B cell (primary cell): ENCODE measurements around the gene AP3M1. TPM values are rescaled to one million over a fixed set of nuclear protein-coding genes. Genes with fewer than 3 reads are reported as not detected.

Source experiments
- ATAC-seq: fragments of 200-7000 bp; cut with Tn5 transposase; one replicate; pipeline ENCODE4 v1.10.0; 2021; ENCODE audit warnings: low read depth, mild to moderate bottlenecking, moderate number of reproducible peaks, moderate library complexity
- CTCF ChIA-PET: fragments of 350-600 bp; sonication (Branson Sonifier 250); formaldehyde crosslinking; loops from one replicate; lab custom pipeline; 2021; ENCODE audit warnings: antibody characterized with exemption, inconsistent platforms; lab: Charles Lee
- POLR2A ChIA-PET: fragments of 350-600 bp; sonication (Branson Sonifier 250); formaldehyde crosslinking; loops from one replicate; lab custom pipeline; 2021; ENCODE audit warnings: antibody characterized with exemption; lab: Charles Lee
- DNase-seq: peaks from one replicate; pipeline ENCODE4 v3.0.0; 2013
- H2AFZ ChIP-seq: 2 replicates; pipeline ENCODE4 v1.6.1; 2012; ENCODE audit warnings: mild to moderate bottlenecking, low read depth, low read length; ENCODE audit not compliant: insufficient read depth, poor library complexity, severe bottlenecking
- H3K27ac ChIP-seq, 2 donors: 1 replicate in 1 of 2; 2 replicates in 1 of 2; pipeline ENCODE4 v1.5.1; 2012 to 2013; ENCODE audit warnings: low read length in 2 of 2, mild to moderate bottlenecking in 2 of 2, moderate library complexity in 1 of 2
- H3K27me3 ChIP-seq, 4 experiments: fragments of 200-600 bp in 1 of 4; sonication (generic) in 1 of 4; replicated peaks in 1 of 4; 1 replicate in 2 of 4; 2 replicates in 2 of 4; pipeline versions ENCODE4 v1.6.1 to v1.7.0; 2013 to 2016; ENCODE audit warnings: low read length in 3 of 4, mild to moderate bottlenecking in 2 of 4, mixed read lengths in 1 of 4, moderate library complexity in 1 of 4; ENCODE audit not compliant: insufficient read depth in 4 of 4, control insufficient read depth in 3 of 4; ENCODE audit errors: control extremely low read depth in 1 of 4
- H3K36me3 ChIP-seq, 2 experiments: replicated peaks in 1 of 2; 1 replicate in 1 of 2; 2 replicates in 1 of 2; pipeline versions ENCODE4 v1.6.1 to v1.7.1; 2013; ENCODE audit warnings: low read length in 1 of 2; ENCODE audit not compliant: insufficient read depth in 2 of 2, control insufficient read depth in 1 of 2; ENCODE audit errors: control extremely low read depth in 1 of 2, extremely low read depth in 1 of 2
- H3K4me1 ChIP-seq, 2 donors: fragments of 200-600 bp in 1 of 2; sonication (generic) in 1 of 2; 1 replicate in 1 of 2; 2 replicates in 1 of 2; pipeline versions ENCODE4 v1.5.1 to v1.6.1; 2013 to 2017; ENCODE audit warnings: low read length in 2 of 2; ENCODE audit not compliant: control insufficient read depth in 2 of 2, insufficient read depth in 2 of 2
- H3K4me2 ChIP-seq: replicated peaks from 2 replicates; pipeline ENCODE3; 2012; ENCODE audit warnings: mild to moderate bottlenecking, low read depth, low read length; ENCODE audit not compliant: poor library complexity, severe bottlenecking
- H3K4me3 ChIP-seq, 5 experiments: fragments of 200-600 bp in 1 of 5; sonication (generic) in 1 of 5; 1 replicate in 3 of 5; 2 replicates in 2 of 5; pipeline versions ENCODE4 v1.5.1 to v1.7.0; 2011 to 2016; ENCODE audit warnings: low read length in 4 of 5, mild to moderate bottlenecking in 4 of 5, low read depth in 2 of 5, control low read depth in 1 of 5, moderate library complexity in 1 of 5; ENCODE audit not compliant: insufficient read depth in 1 of 5; ENCODE audit errors: control extremely low read depth in 1 of 5, extremely low read depth in 1 of 5
- H3K79me2 ChIP-seq: fragments of 200-600 bp; sonication (generic); one replicate; pipeline ENCODE4 v1.6.0; 2016; ENCODE audit warnings: low read length; ENCODE audit not compliant: control insufficient read depth, insufficient read depth
- H3K9ac ChIP-seq: fragments of 200-600 bp; sonication (generic); 2 replicates; pipeline ENCODE4 v1.6.1; 2017; ENCODE audit warnings: mild to moderate bottlenecking, low read length, moderate library complexity
- H3K9me3 ChIP-seq, 3 donors: one replicate each; pipeline versions ENCODE4 v1.6.1 to v1.7.1; 2013; ENCODE audit warnings: low read length in 2 of 3; ENCODE audit not compliant: control insufficient read depth in 2 of 3, insufficient read depth in 1 of 3; ENCODE audit errors: control extremely low read depth in 1 of 3
- H4K20me1 ChIP-seq: 2 replicates; pipeline ENCODE4 v1.6.0; 2012; ENCODE audit warnings: mild to moderate bottlenecking, low read length; ENCODE audit not compliant: insufficient read depth, control insufficient read depth, poor library complexity, severe bottlenecking
- H3K27ac Mint-ChIP-seq: one replicate; pipeline ENCODE4 v1.8.0; 2021; ENCODE audit warnings: mixed read lengths
- H3K27me3 Mint-ChIP-seq: one replicate; pipeline ENCODE4 v1.8.0; 2021; ENCODE audit warnings: mixed read lengths
- H3K4me1 Mint-ChIP-seq: one replicate; pipeline ENCODE4 v1.8.0; 2021; ENCODE audit warnings: mixed read lengths
- H3K4me3 Mint-ChIP-seq: one replicate; pipeline ENCODE4 v1.8.0; 2021; ENCODE audit warnings: mixed read lengths
- H3K9me3 Mint-ChIP-seq: one replicate; pipeline ENCODE4 v1.8.0; 2022; ENCODE audit warnings: mixed read lengths; ENCODE audit not compliant: insufficient read depth
- EZH2 ChIP-seq: IDR thresholded peaks from 2 replicates; pipeline ENCODE4 v1.6.1; 2012; ENCODE audit warnings: borderline replicate concordance, low read depth, mild to moderate bottlenecking, moderate library complexity, low read length; ENCODE audit not compliant: insufficient read depth, poor library complexity, severe bottlenecking
- WGBS: methylation state at CpG from one replicate; pipeline ENCODE4 v1.1.5; 2013; ENCODE audit warnings: missing lambda C conversion rate; ENCODE audit not compliant: insufficient coverage; 5-methylcytosine and 5-hydroxymethylcytosine counted together
- intact Hi-C: fragments of 100-400 bp; cut with micrococcal nuclease; formaldehyde crosslinking; loops from one replicate; pipeline ENCODE4 v1.10.0; 2022
- polyA plus RNA-seq: library from polyadenylated mRNA; depleted of rRNA; stranded (reverse); fragments of >200 nt; gene quantifications from 2 replicates; pipeline ENCODE4 v1.2.3, GENCODE V29; 2012
- total RNA-seq, 2 donors: library from RNA; stranded (reverse); fragments of 120-200 nt in 1 of 2; gene quantifications; 1 replicate in 1 of 2; 2 replicates in 1 of 2; pipeline versions ENCODE4 v1.2.3 to v1.2.4, GENCODE V29; 2013 to 2022
- TF ChIP-seq, protein P1 (sequence below): fragments of 200-600 bp; IDR thresholded peaks from one replicate; pipeline ENCODE4 v1.8.0; 2022; ENCODE audit warnings: antibody characterized with exemption, mild to moderate bottlenecking

Gene AP3M1
- total and polyA plus RNA-seq, 2 donors (not counting 1 experiment from before 2014, with no cell fraction given): 21.6 to 50.4 TPM

DNA sequence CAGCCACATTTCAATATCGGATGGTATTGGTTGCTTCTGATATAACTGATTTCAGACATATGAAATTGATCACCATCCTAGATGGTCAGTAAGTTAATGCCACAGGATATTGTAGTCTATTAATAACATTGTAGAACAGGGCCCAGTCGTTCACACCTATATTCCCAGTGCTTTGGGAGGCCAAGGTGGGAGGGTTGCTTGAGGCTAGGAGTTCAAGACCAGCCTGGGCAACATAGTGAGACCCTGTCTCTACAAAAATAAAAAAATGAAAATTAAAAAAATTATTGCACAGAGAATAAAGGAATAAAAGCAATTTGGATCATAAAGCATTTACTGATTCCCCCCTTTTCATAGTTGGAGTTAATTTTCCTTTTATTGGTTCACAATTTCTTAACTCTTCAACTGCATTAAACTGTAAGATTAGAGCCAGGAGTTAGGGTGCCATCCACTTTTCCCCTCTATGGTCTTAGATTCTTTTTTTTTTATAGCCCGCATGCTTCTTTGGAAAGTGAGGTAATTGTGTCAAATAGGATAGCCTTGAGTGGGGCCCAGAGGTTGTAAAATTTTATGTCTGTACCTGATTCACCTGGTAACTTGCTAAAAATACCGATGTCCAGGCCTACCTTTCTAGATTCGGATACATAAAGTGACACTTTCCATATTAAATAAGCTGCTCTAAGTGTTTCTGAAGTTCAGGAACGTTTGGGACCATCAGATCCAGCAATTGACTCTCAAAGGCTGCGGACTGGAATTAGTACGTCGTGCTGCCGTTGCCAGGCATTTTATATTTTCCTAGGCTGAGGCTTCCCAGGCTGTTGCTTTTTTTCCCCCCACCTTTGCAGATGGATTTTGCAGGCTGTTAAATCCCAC lies 25.1 kb upstream of the AP3M1 start:
- H3K4me3 Mint-ChIP-seq: peak overlapping the region; percentile 97
- Histone ChIP-seq H3K4me2 (peak overlapping the region; percentile 86), H3K79me2 (peaks cover 93% of the 10 kb centered on the region), H4K20me1 (no peaks in the 10 kb centered on the region), H3K4me3 (peak overlapping the region; percentile 85 to 96 (median 95)), H2AFZ (peak overlapping the region; percentile 97), H3K9me3 (no peaks in the 10 kb centered on the region), H3K36me3 (peaks cover 0 to 2% of the 10 kb centered on the region in 2 experiments), H3K4me1 (peaks cover 44 to 54% of the 10 kb centered on the region in 2 donors), H3K27ac (peak overlapping the region; percentile 92 to 95), H3K9ac (peak overlapping the region; percentile 89), H3K27me3 (no peaks in the 10 kb centered on the region)
- ChIA-PET POLR2A (interaction anchor here (1.2 to 3.5 kb wide), 5 partner anchors 9 to 53 kb away, joined by 4 to 31 read pairs (median 8); partner anchors contain the start of genes ADK and AP3M1), CTCF (interaction anchor here (0.8 to 2.2 kb wide), 8 partner anchors 9 to 59 kb away, joined by 3 to 11 read pairs (median 4); partner anchors contain the start of genes ADK and AP3M1)
- no peak for TF ChIP-seq EZH2
- TF ChIP-seq, protein P1, sequence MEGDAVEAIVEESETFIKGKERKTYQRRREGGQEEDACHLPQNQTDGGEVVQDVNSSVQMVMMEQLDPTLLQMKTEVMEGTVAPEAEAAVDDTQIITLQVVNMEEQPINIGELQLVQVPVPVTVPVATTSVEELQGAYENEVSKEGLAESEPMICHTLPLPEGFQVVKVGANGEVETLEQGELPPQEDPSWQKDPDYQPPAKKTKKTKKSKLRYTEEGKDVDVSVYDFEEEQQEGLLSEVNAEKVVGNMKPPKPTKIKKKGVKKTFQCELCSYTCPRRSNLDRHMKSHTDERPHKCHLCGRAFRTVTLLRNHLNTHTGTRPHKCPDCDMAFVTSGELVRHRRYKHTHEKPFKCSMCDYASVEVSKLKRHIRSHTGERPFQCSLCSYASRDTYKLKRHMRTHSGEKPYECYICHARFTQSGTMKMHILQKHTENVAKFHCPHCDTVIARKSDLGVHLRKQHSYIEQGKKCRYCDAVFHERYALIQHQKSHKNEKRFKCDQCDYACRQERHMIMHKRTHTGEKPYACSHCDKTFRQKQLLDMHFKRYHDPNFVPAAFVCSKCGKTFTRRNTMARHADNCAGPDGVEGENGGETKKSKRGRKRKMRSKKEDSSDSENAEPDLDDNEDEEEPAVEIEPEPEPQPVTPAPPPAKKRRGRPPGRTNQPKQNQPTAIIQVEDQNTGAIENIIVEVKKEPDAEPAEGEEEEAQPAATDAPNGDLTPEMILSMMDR: no peak
- H3K4me1 Mint-ChIP-seq: peaks cover 53% of the 10 kb centered on the region
- H3K27ac Mint-ChIP-seq: peak overlapping the region; percentile 98
- H3K9me3 Mint-ChIP-seq: no peaks in the 10 kb centered on the region
- WGBS: 8% methylated on average over 5 of the region's 10 CpGs
- no peak for ATAC-seq
- H3K27me3 Mint-ChIP-seq: no peaks in the 10 kb centered on the region
- intact Hi-C loops: loop anchor here (1.0 to 5.0 kb wide), 7 partner anchors 8 to 1035 kb away; partner anchors contain the start of genes ADK, KAT6B, SAMD8 and VDAC2
- no peak for DNase-seq
